CD4-positive, alpha-beta T cell treated with Interleukin-4 for 1 hour (primary cell): ENCODE measurements around the gene LYPD1.
"Not testable (repeated sequence)": the region's sequence is repeated elsewhere in the genome, so short reads cannot be mapped to it uniquely, and the experiment has no call there.

Experiments used
- DNase-seq, 2 donors: peaks; one replicate each; pipeline ENCODE4 v3.0.0-alpha.2; 2020 to 2022

Gene LYPD1

GRCh38 chr2:132669908-132670495 lies at the start of gene LYPD1:
Gene LYPD1, minus strand, starts transcription at chr2:132670205. Its CDS starts 273 bp downstream, at chr2:132669932.
- no peak for DNase-seq

GRCh38 chr2:132719480-132719879 lies 49.5 kb upstream of the LYPD1 start:
- DNase-seq: no peak

GRCh38 chr2:132716954-132717353 lies 46.9 kb upstream of the LYPD1 start:
- DNase-seq: no peak

DNA sequence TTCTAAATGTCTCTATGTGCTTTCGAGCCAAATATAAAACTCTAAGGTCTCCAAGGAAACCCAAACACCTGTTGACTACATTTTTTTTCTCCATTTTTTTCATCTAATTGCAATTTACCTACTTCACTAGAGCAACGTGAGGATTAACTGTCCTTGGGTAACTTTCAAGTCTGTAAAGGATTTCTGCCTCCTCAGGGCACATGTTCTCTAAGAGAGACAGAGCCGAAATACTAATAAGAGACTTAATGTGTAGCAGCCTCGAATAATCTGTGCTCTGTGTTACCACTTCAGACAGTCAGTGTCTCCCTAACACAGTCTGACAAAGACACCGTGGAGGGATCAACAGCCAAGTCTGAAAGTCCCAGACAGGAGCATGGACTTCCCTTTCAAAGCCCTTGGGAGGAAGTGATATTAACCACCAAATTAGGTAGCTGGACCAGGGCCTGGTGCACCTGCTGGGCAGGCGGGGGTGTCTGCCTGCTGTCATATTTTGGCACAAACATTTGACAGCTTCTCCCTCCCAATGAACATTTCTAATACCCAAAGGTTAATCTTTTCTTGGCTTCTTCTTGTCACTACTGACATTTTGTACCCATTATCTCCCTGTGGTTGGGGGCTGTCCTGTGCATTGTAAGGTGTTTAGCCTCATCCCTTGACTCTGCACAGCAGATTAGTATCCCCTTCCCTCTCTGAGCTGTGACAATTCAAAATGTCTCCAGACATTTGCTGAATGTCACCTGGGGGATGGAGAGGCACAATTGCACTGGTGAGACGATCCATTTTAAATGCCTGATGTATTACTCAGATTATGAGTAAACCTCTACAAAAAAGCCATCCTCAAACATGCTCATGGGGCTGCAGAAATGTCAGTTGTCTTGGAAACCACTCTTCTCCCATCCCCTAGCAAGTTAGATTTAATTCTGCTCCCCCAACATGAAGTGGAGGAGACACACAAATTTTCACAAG lies 45.7 kb upstream of the LYPD1 start:
- DNase-seq: no peak

GRCh38 chr2:132703396-132703795 lies 33.4 kb upstream of the LYPD1 start:
- DNase-seq: no peak

DNA sequence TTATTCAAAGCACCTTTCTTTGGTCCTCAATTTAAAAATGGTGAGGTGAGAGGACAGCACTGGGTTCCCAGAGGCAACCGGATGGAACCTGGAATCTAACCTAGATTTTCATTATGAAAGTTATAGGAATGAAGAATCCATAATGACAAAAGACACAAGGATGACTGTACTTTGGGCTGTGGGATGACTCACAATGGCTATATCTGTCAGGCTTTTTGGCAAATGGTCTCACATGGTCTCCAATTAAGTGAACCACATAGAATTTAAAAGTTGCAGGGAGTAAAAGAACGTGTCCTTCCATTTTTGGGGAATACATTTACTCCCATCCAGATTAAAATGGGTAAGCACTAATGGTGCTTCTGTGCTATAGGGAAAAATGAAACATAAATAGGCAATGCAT lies 31.8 kb upstream of the LYPD1 start:
- DNase-seq: no peak

GRCh38 chr2:132699802-132700201 lies 29.8 kb upstream of the LYPD1 start:
- DNase-seq: not testable (repeated sequence)

- not testable (repeated sequence) for DNase-seq
Measured at GRCh38 chr2:132698347-132698746, 28.3 kb upstream of the LYPD1 start.

DNA sequence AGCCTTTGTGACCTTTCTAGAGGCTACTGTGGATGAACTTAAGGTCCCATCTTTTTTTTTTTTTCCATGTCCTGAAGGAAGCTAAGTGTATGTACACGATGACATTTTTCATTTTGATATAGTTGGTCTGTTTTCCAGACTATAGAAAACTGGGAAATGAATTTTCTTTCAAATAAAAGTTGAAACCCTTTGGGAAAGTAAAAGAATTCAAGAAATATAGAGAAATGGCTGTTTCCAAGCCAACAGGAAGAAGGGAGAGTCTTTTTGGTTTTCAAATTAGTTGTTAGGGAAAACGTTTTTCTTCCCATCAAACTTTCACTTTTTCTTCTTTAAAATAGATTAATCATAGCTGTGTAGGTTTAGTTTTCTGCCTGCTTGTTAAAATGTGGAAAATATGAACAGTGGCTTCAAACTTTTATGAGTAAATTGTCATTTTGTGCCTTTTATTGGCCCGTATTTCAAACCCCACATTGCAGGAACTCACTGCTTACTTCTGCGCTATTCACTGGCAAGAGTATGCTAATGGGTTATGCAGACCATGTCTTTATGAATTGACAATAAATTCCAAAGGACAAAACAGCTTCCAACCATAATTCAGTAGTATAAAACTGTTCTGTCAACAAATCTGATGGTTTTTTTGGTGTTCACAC lies 27.7 kb upstream of the LYPD1 start:
- no peak for DNase-seq

- DNase-seq: no peak
Measured at GRCh38 chr2:132692816-132693215, 22.8 kb upstream of the LYPD1 start.

DNA sequence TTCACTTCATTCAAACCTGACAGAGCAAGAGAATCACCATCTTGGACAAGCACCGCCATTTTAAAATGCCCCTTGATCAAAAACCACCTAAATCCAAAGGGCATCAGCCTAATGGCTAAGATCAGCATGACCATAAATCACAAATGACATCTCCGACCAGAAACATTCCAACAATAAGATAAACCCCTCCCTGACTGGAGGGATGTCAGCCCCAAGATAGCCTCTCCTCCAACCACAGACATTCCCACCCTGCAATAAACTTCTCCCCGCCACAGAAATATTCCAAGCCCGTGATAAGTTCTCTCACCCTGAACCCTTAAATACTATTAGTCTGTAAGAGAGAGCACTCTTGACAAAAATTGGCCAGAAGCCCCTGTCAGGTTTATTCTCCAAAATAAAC lies 21.6 kb upstream of the LYPD1 start:
- DNase-seq: no peak

DNA sequence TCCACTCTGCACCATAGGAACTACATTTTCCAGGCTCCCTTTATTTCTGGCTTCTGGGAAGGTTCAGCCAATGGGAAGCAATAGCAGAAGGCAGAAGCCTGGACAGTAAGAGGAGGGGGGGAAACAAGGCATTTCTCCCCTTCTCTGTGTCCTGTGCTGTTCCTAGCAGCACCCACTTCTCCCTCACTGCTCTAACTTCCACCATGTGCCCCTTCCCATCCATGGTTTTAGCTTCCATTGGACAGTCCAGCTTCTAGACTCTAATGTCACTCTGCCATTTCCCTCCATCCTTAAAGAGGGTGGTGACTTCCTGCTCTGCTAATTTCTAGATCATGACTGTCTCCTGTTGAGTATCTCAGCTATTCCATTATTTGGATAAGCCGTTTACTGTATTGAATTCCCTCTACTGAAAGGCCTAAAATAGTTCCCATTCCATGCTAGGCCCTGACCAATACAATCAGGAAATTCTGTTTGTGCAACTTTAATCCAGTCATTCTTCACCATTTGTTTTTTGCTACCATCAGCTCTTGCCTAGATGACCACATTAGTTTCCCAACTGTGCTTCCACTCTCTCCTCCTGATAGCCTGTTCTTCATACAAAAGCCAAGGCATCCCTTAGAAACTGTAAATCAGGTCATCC lies 20.8 kb upstream of the LYPD1 start:
- DNase-seq: no peak

DNA sequence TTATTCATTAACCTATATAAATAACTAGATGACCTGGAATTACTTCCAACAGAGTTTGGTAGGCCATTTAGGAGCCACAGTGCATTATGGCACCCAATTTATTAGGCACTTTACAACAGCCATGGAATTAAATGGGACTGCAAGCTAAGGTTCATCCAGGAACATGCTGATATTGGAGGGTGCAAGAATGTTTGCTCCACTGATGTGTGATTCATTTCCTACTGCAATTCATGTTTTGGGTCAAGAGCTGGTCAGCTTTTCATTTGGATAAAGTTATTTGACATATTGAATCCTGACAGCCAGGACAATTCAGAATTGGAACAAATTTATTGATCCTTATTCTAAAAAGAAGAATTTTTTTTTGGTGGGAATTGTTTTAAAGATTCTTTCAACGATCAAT lies 11.8 kb upstream of the LYPD1 start:
- DNase-seq: no peak

DNA sequence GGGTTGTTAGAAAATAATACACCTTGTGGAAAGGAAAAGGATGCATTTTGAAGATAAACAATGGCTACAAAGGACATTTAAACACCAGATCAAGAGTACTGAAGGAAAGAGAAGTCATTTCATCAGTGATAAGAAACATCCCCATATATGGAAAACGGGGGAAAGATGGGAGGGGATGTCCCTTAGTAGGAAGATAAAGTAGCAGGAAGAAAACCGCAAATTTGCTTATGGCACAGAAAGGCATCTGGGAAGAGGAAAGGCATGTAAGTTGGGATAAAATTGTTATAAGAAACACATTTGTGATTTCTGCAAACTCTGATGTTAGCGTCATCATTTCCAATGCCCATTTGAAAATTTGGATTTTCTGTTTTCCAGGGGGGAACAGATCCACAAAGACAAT lies 10.5 kb upstream of the LYPD1 start:
- DNase-seq: no peak

DNA sequence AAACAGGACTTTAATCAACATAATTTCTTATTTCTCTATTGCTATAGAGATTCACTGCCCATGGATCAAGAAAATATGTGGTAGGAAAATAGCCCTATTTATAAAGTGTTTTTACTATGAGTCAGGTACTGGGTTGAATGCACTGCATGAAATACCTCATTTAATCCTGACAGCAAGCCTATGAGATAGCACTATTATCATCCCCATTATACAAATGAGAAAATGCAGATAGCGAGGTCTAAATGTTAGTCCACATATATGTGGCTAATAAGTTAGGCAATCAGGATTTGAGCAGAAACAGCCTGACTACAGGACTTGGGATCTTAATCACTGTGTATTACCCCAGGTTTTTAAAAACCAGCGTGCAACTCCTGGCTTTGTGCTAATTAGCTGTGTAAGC lies 8.5 kb upstream of the LYPD1 start:
- DNase-seq: no peak

- no peak for DNase-seq
Measured at GRCh38 chr2:132677661-132678060, 7.7 kb upstream of the LYPD1 start.

GRCh38 chr2:132676999-132677398 lies 7.0 kb upstream of the LYPD1 start:
- DNase-seq: no peak

DNA sequence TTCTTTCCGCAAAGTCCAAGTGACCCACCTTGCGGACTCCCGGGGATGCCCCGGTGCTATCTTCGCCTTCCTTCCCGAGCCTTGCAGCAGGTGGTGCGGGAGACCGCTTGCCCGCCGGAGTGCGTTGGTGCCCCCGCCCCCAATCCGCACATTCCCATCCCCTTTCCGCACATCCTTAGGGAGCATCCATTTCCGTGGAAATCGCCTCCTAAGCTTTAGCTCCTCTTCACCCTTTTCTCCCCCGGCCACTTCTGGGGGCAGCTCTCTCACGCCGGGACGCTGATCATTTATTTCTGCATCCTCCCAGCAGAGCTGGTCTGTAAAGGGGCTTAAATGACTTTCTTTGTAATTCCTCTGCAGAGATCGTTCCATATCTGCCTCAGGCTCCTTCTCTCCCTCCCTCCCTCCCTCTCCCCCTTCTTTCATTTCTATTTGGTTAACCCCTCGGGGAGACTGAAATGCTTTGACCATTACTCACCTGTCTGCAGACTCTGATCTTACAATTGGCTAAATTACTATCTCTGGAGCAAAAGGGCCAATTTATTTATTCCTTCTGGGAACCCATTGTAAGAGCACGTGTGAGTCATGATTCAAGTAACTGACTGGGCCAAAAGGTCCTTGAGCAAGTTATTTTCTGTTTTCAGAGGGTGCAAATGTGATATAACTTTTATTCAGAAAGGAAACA lies 1.3 kb upstream of the LYPD1 start:
- no peak for DNase-seq

- DNase-seq: no peak
Measured at GRCh38 chr2:132670496-132671150, 618 bp upstream of the LYPD1 start.

- no peak for DNase-seq
Measured at GRCh38 chr2:132668987-132669907, 758 bp downstream of the LYPD1 start.
